GM12872 (cell line): ENCODE measurements around the gene DAB1.

Experiments
- TF ChIP-seq, protein P1 (sequence below): IDR thresholded peaks from 3 replicates; pipeline ENCODE4 v1.5.1; 2011; ENCODE audit warnings: low read depth, mild to moderate bottlenecking, low read length, moderate library complexity; ENCODE audit not compliant: insufficient read depth

The DAB1 gene

DNA sequence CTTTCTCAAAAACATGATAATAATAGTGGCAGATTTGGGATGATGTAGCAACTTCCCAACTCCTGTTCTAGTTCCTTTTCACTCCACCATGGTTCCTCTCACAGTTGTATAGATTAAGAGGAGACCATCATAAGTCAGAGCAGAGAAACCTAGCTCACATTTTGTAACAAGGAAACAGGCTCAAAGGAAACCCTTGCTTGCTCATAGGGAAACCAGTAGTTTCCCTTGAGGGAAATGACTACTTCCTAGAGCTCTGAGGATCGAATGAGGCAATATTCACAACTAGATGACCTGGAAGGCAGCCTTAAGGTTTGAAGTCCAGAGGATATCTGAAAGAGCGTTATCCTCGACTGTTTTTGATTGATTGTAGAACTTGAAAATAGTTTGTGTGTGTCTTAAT lies 382.0 kb downstream of the DAB1 start:
- TF ChIP-seq, protein P1, sequence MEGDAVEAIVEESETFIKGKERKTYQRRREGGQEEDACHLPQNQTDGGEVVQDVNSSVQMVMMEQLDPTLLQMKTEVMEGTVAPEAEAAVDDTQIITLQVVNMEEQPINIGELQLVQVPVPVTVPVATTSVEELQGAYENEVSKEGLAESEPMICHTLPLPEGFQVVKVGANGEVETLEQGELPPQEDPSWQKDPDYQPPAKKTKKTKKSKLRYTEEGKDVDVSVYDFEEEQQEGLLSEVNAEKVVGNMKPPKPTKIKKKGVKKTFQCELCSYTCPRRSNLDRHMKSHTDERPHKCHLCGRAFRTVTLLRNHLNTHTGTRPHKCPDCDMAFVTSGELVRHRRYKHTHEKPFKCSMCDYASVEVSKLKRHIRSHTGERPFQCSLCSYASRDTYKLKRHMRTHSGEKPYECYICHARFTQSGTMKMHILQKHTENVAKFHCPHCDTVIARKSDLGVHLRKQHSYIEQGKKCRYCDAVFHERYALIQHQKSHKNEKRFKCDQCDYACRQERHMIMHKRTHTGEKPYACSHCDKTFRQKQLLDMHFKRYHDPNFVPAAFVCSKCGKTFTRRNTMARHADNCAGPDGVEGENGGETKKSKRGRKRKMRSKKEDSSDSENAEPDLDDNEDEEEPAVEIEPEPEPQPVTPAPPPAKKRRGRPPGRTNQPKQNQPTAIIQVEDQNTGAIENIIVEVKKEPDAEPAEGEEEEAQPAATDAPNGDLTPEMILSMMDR = no peak

DNA sequence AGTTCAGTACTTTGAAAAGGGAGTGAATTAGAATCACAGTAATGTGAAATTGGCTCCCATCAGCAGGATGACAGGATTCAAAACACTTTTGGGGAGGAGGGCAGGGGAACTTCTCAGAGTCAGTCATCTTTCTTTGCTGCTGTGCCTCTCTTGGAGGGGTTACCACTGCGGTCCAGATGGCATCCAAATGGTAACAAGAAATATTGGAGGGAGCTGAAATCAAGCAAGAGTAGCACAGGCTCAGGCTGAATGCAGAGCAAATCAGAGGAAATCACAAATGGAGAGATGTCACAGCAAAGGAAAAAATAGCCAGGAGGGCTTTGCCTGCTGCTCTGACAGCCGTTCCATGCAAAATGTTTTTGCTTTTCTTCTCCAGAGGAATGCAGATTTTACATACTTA lies 383.0 kb downstream of the DAB1 start:
- TF ChIP-seq, protein P1 = no peak

DNA sequence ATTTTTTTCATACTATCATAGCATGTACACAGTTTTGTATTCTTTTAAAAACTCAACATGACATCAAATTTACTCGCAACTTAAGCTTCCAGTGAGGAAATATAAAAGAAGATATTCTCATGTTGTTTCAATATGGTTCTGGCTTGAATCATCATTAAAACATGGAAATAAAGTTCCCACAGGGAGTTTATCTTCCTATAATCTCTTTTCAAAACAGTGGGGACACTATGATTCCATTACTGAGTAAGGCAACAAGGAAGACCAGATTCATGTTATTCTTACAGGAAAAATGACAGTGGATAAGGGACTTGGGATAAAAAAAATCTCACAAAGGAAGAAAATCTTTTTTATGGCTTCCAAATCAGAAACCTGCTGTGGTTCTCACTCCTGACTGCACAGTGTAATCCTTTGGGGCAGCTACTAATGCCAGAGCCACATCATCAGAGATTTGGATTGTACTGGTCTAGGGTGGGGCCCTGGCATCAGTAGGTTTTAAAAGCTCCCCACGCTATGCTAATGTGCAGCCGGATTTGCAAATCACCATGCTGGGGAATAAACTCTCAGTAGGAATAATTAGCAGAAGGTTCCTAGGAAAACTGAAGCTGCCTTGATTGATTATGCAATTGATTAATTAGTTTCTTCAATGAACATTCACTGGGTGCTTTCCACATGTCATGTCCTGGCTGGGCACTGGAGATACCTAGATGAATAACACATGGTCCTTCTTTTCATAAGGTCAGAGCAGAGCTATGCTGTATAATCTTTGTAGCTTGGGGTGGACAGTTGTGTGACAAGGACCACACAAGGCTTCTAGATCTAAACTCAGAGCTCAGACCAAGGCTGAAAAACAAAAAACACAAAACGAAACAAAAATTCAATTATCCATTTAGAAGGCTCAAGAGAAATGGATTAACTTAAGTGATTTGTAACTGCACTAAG lies 386.9 kb downstream of the DAB1 start:
- TF ChIP-seq, protein P1 = no peak

DNA sequence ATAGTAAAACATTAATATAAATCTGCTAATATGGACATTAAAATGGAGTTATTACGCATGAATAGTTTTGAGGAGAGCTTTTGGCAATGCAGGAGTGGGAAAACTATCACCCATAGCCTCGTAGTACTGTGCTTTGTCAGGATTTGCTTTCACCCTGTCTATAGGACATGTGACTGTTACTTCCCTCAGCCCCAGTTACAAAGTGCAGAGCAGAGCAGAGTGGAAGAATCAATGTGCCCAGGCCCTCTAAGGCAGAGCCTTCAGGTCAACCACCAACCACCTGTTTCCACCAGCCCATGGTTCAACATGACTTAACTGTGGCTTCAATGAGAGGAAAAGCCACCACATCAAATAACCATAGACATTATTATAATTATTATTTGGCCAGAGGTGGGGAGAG lies 389.1 kb downstream of the DAB1 start:
- TF ChIP-seq, protein P1 = no peak

DNA sequence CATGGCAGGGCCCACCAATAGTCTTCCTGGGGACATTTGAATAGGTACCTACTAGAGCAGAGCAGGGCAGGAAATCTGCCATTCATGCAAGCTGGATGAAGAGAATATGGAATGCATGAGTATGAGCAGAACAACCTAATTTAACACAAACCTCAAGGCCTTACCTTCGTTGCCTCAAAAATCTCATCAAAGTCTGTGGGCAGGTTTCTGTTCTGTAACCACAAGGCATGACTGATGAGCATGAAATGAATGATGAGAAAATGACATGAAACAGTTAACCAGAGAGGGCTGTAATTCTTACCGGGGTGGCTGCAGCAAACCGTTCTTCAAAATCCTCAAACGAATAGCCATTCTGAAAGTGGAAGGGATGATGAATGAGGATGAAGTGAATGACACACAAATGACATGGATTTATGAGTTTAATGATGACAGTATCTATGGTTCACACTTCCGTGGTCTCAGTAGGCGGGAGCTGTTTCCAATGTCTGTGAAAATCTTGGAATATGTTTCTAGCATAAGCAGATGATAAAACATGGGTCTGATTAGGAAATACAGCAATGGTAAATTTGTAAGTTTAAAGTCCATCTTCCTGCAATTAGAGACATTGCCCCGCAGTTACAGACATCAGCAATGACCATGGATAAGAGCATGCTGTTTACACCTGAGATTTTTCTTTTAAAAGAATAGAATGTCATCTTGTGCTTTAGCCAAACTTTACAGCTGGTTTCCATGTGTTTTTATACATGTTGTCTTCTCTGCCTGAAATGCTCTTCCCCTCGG lies 390.4 kb downstream of the DAB1 start:
- TF ChIP-seq, protein P1 = no peak

DNA sequence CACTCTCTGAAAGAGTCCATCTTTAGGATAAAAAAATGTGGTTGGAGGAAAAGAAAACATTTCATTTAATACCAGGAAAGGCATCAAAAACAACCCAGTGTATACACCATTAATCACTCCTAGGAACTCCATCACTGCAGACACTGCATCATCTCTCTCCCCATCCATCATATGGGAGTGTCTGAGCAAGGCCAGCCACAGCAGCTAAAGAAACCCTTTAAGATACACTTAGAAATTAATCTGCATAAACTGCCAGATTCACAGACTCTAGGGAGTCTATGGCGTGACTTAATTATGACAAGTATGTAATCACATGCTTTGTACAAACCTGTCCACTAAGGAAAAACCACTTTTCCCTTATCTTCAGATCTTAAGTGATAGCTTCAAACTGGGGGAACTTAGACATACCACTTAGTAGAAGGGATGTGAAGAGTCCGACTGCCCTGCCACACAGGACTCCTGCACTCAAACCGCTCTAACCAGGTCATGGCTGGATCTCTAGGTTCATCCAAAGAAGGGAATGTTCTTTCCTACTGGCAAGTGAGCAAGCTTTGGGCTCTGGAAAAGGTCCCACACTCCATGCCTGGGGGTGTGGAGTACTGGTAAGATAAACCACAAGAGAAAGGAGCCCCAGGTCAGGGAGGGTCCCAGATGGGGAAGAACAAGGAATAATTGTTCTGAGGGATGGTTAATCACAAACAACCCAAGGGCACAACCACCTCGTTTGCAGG lies 397.1 kb downstream of the DAB1 start:
- TF ChIP-seq, protein P1 = no peak

DNA sequence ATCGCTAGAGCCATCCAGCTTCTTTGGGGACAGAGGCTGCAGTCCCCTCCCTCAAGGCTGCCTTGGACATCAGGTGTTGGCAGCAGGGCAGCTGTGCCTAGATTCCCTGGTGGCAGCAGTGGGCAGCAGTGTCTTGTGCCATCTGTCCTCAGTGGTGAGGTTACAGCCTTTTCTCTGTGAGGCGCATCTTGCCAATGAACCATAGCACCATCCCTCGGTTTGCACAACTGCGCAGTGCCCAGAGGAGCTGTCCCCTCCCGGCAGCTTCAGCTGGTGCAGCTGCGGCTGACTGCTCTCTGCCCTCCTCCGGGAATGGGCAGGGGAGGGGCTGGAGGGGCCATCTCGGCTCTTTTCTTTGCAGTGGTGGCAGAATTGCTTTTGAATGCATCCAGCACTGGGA lies 399.0 kb downstream of the DAB1 start:
- TF ChIP-seq, protein P1 = no peak
